A673 (cell line): ENCODE results near the gene TBC1D22A. TPM values are rescaled to one million over a fixed set of nuclear protein-coding genes. Genes with fewer than 3 reads are reported as not detected.

Experiments
- BruUV-seq: library from RNA; stranded (reverse); fragments of 400-500 nt; replicated peaks from 2 replicates; lab custom pipeline; 2021; lab: Mats Ljungman, UMichigan
- CTCF ChIA-PET: fragments of 300-600 bp; sonication (Branson Sonifier 250); formaldehyde crosslinking; loops from one replicate; lab custom pipeline; 2022; ENCODE audit warnings: antibody characterized with exemption; lab: Charles Lee
- POLR2A ChIA-PET: fragments of 300-600 bp; sonication (Branson Sonifier 250); formaldehyde crosslinking; loops from one replicate; lab custom pipeline; 2022; ENCODE audit warnings: antibody characterized with exemption; ENCODE audit not compliant: low non-redundant PET; lab: Charles Lee
- DNase-seq: peaks from one replicate; pipeline ENCODE4 v3.0.0-alpha.2; 2015; ENCODE audit warnings: low spot score
- H3K27ac ChIP-seq: fragments of 200-600 bp; sonication (generic); 2 replicates; pipeline ENCODE4 v1.5.1; 2016; ENCODE audit warnings: mixed run types, low read depth, mild to moderate bottlenecking, mixed read lengths, antibody characterized with exemption, low read length; ENCODE audit not compliant: poor library complexity, severe bottlenecking
- H3K27me3 ChIP-seq: fragments of 200-600 bp; sonication (generic); replicated peaks from 2 replicates; pipeline ENCODE4 v1.6.1; 2017; ENCODE audit warnings: mixed run types, low read depth, mild to moderate bottlenecking, mixed read lengths, antibody characterized with exemption, low read length; ENCODE audit not compliant: insufficient read depth, poor library complexity
- H3K36me3 ChIP-seq: fragments of 200-600 bp; sonication (generic); 2 replicates; pipeline ENCODE4 v1.6.1; 2016; ENCODE audit warnings: mixed run types, mild to moderate bottlenecking, mixed read lengths, antibody characterized with exemption, low read length; ENCODE audit not compliant: insufficient read depth, poor library complexity, severe bottlenecking
- H3K4me1 ChIP-seq: fragments of 200-600 bp; sonication (generic); 2 replicates; pipeline ENCODE4 v1.6.1; 2017; ENCODE audit warnings: mixed run types, mild to moderate bottlenecking, mixed read lengths, antibody characterized with exemption, low read length; ENCODE audit not compliant: insufficient read depth, poor library complexity, severe bottlenecking
- H3K4me3 ChIP-seq: fragments of 200-600 bp; sonication (generic); 2 replicates; pipeline ENCODE4 v1.5.1; 2016; ENCODE audit warnings: low read depth, mixed run types, mild to moderate bottlenecking, mixed read lengths, low read length; ENCODE audit not compliant: poor library complexity, severe bottlenecking
- H3K9me3 ChIP-seq: fragments of 200-600 bp; sonication (generic); 2 replicates; pipeline ENCODE4 v1.6.1; 2016; ENCODE audit warnings: mixed run types, low read depth, mild to moderate bottlenecking, mixed read lengths, antibody characterized with exemption, low read length; ENCODE audit not compliant: poor library complexity, severe bottlenecking
- EZH2 ChIP-seq: fragments of 200-600 bp; sonication (generic); IDR thresholded peaks from 2 replicates; pipeline ENCODE4 v1.6.1; 2017; ENCODE audit warnings: borderline replicate concordance, low read depth, mild to moderate bottlenecking, mixed read lengths, antibody characterized with exemption, low read length; ENCODE audit not compliant: poor library complexity, severe bottlenecking
- intact Hi-C: fragments of 100-400 bp; cut with micrococcal nuclease; formaldehyde crosslinking; loops from one replicate; pipeline ENCODE4 v1.10.0; 2022; ENCODE audit not compliant: unreplicated experiment
- total RNA-seq: library from RNA; stranded (reverse); gene quantifications from 2 replicates; pipeline ENCODE4 v1.2.3, GENCODE V29; 2021
- TF ChIP-seq, protein P1 (sequence below): fragments of 300-800, 200-600 bp; sonication (generic); conservative IDR thresholded peaks from 2 replicates; pipeline ENCODE4 v1.5.1; 2017; ENCODE audit warnings: low read depth, mild to moderate bottlenecking, antibody characterized with exemption, low read length, moderate library complexity, mixed read lengths

Gene TBC1D22A
- total RNA-seq, 1 experiment from 2014 or later: 22.5 TPM

- TF ChIP-seq, protein P1, sequence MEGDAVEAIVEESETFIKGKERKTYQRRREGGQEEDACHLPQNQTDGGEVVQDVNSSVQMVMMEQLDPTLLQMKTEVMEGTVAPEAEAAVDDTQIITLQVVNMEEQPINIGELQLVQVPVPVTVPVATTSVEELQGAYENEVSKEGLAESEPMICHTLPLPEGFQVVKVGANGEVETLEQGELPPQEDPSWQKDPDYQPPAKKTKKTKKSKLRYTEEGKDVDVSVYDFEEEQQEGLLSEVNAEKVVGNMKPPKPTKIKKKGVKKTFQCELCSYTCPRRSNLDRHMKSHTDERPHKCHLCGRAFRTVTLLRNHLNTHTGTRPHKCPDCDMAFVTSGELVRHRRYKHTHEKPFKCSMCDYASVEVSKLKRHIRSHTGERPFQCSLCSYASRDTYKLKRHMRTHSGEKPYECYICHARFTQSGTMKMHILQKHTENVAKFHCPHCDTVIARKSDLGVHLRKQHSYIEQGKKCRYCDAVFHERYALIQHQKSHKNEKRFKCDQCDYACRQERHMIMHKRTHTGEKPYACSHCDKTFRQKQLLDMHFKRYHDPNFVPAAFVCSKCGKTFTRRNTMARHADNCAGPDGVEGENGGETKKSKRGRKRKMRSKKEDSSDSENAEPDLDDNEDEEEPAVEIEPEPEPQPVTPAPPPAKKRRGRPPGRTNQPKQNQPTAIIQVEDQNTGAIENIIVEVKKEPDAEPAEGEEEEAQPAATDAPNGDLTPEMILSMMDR: no peak
- TF ChIP-seq EZH2: no peak
- ChIA-PET POLR2A (no interaction called here), CTCF (no interaction called here)
- no peak for DNase-seq
- Histone ChIP-seq H3K4me3 (no peak overlapping the region), H3K27ac (no peak overlapping the region), H3K27me3 (no peaks in the 10 kb centered on the region), H3K4me1 (no peaks in the 10 kb centered on the region), H3K36me3 (peaks cover 11% of the 10 kb centered on the region), H3K9me3 (no peaks in the 10 kb centered on the region)
- intact Hi-C loops: no loop called here
- BruUV-seq: no TSS peak
Observed at GRCh38 chr22:46797355-46797754, 34.9 kb downstream of the TBC1D22A start.

DNA sequence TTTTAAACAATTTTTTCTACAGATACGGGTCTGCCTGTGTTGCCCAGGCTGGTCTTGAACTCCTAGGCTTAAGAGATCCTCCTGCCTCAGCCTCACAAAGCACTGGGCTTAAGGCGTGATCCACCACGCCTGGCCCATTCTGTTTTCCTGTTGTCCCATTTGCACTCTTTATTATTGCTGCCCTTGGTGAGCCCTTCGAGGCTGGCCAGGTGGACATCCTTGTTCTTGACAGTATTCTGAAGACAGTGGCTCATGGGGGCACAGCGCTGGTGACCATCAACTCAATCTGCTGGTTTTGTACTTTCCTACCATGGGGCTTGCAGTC is 35.6 kb downstream of the TBC1D22A start:
- peaks cover 11% of the 10 kb centered on the region for H3K36me3 ChIP-seq
- CTCF ChIA-PET: no interaction called here
- intact Hi-C loops: no loop called here
- no TSS peak for BruUV-seq
- H3K27ac ChIP-seq: no peak overlapping the region
- H3K27me3 ChIP-seq: no peaks in the 10 kb centered on the region
- no peaks in the 10 kb centered on the region for H3K9me3 ChIP-seq
- no peak for TF ChIP-seq EZH2
- TF ChIP-seq, protein P1: no peak
- no peak for DNase-seq
- POLR2A ChIA-PET: no interaction called here
- H3K4me1 ChIP-seq: no peaks in the 10 kb centered on the region
- no peak overlapping the region for H3K4me3 ChIP-seq

DNA sequence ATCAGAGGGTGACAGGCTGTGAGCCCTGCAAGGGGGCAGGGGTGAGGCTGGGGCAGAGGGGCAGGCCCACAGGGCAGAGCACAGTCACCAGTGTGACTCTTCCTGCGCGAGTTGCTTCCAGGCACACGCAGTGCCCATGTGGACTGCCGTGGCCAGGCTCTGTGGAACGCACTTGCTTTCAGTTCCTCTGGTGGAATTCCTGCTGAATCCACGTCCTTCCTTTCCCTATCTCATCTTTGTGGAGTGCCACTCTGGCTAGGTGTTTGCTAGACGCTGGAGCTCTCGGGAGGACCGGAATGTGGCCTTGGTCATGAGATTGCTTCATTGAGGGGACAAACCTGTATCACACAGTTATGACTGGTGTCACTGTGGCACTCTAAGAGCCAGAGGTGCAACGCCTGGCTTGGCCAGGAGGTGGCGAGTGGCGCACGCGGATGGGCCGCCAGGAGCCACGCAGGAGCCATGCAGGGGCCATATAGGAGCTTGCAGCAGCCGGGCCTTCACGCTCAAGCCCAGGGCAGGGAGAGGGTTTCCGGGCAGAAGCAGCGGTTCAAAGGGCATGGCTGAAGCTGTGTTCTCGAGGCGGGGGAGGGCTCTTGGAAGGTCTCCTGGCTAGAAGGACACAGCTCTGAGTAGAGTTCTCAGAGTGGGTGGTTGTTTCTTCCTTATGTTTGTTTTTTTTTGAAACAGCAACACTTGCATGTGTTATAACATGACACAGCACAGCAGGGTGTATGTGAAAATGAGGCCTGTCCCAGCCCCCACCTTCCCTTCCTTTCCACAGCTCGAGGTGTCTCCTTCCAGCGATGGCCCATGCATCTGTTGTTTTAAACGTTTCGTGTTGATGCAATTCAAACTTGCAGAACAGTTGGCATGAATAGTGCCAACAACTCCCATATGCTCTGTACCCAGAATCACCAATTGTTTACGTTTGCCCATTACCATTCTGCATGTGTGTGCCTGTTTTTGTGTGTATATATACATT is 36.2 kb downstream of the TBC1D22A start:
- CTCF ChIA-PET: interaction anchor here (0.5 kb wide), 1 partner anchor 18 kb away, joined by 3 read pairs; no protein-coding TSS in a partner anchor
- Histone ChIP-seq H3K4me3 (no peak overlapping the region), H3K36me3 (peaks cover 11% of the 10 kb centered on the region), H3K4me1 (no peaks in the 10 kb centered on the region), H3K9me3 (no peaks in the 10 kb centered on the region), H3K27ac (no peak overlapping the region), H3K27me3 (no peaks in the 10 kb centered on the region)
- peak; percentile 84 for DNase-seq
- BruUV-seq: no TSS peak
- intact Hi-C loops: no loop called here
- POLR2A ChIA-PET: no interaction called here
- TF ChIP-seq, protein P1: peak; percentile 98
- no peak for TF ChIP-seq EZH2
